ENCODE results near the gene SLC25A3.
"Not testable (repeated sequence)": the region's sequence is repeated elsewhere in the genome, so short reads cannot be mapped to it uniquely, and the experiment has no call there.

SLC25A3 gene

DNA sequence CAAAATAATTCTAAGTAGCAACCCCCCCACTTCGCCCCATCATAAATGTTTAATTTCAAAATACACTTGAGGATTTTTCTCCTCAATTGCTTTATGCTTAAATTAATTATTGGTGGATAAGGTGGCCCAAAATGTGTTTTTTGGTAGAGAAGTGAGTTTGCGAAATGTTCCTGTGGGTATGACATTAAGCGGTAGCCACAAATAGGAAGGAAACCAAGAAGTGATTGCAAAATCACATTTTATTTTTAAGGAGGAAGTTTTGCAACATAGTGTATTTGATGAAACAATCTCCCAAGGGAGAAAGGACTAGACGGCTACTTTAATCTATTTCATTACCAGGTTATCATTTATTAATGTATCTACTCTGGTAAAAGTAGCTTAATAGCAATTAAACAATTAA, 25.5 kb downstream of the SLC25A3 start:
- Mint-ChIP-seq H3K4me3 (no peak overlapping the region), H3K9me3 (no peaks in the 10 kb centered on the region), H3K27me3 (ENCODE audit: low read depth) (no peaks in the 10 kb centered on the region), H3K27ac (no peak overlapping the region), H3K36me3 (ENCODE audit: low read depth) (peaks cover 2% of the 10 kb centered on the region), H3K4me1 (ENCODE audit: low read depth) (no peaks in the 10 kb centered on the region)

DNA sequence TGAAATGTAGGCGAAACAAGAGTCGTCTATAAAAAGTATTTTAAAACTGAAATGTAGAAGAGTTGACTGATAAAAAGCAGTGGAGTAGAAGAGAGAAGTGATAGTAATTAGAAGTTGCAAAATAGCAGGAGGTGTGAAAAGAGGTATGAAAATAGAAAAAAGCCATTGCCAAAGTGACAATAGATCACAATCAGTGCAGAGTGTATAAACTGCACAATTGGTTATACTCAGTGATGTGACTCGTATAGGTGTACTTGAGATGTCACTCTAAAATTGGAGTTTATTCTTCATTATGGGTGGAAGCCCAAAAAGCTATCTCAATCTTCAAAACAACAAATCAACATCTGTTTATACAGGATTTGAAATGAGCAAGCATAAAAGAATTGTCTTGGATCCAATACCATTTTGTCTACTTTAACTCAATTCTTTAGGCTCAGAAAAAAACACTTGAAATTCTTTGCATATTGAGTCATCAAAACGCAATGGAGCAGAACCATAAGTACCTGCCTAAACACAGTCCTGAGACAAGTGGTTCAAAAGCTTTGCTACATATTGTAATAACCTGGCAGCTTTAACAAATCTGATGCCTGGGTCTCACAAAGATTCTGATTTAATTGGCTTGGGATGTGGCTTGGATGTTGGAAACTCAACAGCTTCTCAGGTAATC, 42.3 kb downstream of the SLC25A3 start:
- Mint-ChIP-seq H3K9me3 (no peaks in the 10 kb centered on the region), H3K4me3 (no peak overlapping the region), H3K4me1 (ENCODE audit: low read depth) (peaks cover 14% of the 10 kb centered on the region), H3K27ac (no peak overlapping the region), H3K36me3 (ENCODE audit: low read depth) (peaks cover 10% of the 10 kb centered on the region), H3K27me3 (ENCODE audit: low read depth) (no peaks in the 10 kb centered on the region)

DNA sequence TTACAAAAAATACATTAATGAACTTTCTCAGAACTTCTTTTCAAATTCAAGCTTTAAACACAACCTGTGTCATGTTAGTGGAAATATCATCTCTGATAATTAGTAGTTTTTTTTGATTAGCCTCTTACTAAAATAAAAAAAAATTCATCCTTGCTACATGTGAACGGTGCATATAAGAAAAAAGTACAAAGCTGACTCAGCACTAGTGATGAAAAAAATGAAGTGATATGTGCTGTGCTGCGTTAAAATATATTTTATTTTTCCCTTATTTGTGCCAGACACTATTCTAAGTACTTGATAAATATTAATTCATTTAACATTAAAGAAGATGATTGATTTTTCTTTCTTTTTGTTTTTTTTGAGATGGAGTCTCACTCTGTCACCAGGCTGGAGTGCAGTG, 43.6 kb downstream of the SLC25A3 start:
- H3K27me3 Mint-ChIP-seq (ENCODE audit: low read depth) = no peaks in the 10 kb centered on the region
- H3K27ac Mint-ChIP-seq = no peak overlapping the region
- H3K4me3 Mint-ChIP-seq = no peak overlapping the region
- no peaks in the 10 kb centered on the region for H3K9me3 Mint-ChIP-seq
- H3K4me1 Mint-ChIP-seq (ENCODE audit: low read depth) = peaks cover 16% of the 10 kb centered on the region
- H3K36me3 Mint-ChIP-seq (ENCODE audit: low read depth) = peaks cover 11% of the 10 kb centered on the region

DNA sequence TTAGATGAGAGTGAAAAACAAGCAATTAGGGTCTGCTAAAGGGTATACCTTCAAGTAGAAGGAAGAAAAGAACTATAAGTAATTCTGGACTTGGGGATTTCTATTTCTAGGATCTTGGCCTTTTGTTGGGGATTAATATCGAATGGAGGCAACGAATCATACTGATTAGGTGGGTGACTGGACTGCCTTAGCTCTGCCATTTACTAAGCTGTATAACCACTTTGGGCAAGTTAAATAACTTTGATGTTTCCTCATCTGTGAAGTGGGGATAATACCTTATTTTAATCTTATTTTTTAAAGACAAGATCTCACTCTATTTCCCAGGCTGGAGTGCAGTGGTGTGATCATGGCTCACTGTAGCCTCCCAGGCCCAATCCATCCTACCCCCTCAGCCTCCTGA, 44.5 kb downstream of the SLC25A3 start:
- peaks cover 18% of the 10 kb centered on the region for H3K4me1 Mint-ChIP-seq (ENCODE audit: low read depth)
- no peaks in the 10 kb centered on the region for H3K9me3 Mint-ChIP-seq
- no peak overlapping the region for H3K27ac Mint-ChIP-seq
- H3K4me3 Mint-ChIP-seq = no peak overlapping the region
- no peaks in the 10 kb centered on the region for H3K27me3 Mint-ChIP-seq (ENCODE audit: low read depth)
- H3K36me3 Mint-ChIP-seq (ENCODE audit: low read depth) = peaks cover 7% of the 10 kb centered on the region

DNA sequence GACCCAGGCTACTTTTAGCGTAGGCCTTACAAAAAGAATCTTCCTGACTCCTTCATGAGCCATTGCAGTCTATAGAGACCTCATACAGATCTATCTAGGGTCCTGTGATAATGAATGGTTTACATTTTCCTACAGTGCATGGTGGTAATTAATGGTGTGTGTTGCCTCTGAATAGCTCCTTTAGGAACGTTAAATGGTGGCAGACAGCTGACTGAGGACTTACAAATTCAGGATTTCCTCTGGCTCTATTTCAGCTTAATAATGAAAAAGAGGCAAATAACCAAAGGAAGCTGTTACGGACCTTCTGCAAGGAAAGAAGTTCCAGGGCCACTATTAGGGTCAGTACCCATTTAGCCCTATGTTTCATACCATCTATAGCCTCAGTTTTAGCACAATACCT, 46.0 kb downstream of the SLC25A3 start:
- Mint-ChIP-seq H3K9me3 (no peaks in the 10 kb centered on the region), H3K27ac (no peak overlapping the region), H3K36me3 (ENCODE audit: low read depth) (peaks cover 6% of the 10 kb centered on the region), H3K4me3 (no peak overlapping the region), H3K27me3 (ENCODE audit: low read depth) (no peaks in the 10 kb centered on the region), H3K4me1 (ENCODE audit: low read depth) (peaks cover 19% of the 10 kb centered on the region)

DNA sequence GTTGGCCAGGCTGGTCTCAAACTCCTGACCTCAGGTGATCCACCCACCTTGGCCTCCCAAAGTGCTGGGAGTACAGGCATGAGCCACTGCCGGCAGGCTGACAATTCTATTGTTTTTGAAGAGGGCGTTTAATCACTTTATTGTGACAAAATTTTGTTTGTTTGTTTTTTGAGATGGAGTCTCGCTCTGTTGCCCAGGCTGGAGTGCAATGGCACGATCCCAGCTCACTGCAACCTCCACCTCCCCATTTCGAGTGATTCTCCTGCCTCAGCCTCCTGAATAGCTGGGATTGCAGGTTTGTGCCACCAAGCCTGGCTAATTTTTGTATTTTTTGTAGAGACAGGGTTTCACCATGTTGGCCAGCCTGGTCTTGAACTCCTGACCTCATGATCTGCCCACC, 49.3 kb downstream of the SLC25A3 start:
- not testable (repeated sequence) for H3K27me3 Mint-ChIP-seq (ENCODE audit: low read depth); H3K27ac Mint-ChIP-seq; H3K9me3 Mint-ChIP-seq; H3K36me3 Mint-ChIP-seq (ENCODE audit: low read depth)
- peaks cover 22% of the 10 kb centered on the region for H3K4me1 Mint-ChIP-seq (ENCODE audit: low read depth)
- peak overlapping the region; percentile 96 for H3K4me3 Mint-ChIP-seq

DNA sequence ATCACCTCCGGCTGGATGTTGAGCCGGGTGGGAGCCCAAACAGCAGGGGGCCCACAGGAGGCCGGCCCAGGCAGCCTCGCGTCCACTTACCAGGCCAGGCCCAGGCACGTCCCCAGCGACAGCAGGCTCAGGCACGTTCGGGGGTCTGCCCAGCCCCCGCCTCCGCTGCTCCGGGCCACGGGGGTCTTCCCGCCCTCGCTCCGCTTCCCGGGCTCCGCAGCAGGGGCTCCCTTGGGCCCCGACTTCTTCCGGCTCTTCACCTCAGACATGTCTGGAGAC, 50.9 kb downstream of the SLC25A3 start:
- Mint-ChIP-seq H3K27ac (peak overlapping the region; percentile 95), H3K36me3 (ENCODE audit: low read depth) (peaks cover 13% of the 10 kb centered on the region), H3K27me3 (ENCODE audit: low read depth) (no peaks in the 10 kb centered on the region), H3K4me3 (peak overlapping the region; percentile 96), H3K4me1 (ENCODE audit: low read depth) (peaks cover 18% of the 10 kb centered on the region), H3K9me3 (no peaks in the 10 kb centered on the region)

DNA sequence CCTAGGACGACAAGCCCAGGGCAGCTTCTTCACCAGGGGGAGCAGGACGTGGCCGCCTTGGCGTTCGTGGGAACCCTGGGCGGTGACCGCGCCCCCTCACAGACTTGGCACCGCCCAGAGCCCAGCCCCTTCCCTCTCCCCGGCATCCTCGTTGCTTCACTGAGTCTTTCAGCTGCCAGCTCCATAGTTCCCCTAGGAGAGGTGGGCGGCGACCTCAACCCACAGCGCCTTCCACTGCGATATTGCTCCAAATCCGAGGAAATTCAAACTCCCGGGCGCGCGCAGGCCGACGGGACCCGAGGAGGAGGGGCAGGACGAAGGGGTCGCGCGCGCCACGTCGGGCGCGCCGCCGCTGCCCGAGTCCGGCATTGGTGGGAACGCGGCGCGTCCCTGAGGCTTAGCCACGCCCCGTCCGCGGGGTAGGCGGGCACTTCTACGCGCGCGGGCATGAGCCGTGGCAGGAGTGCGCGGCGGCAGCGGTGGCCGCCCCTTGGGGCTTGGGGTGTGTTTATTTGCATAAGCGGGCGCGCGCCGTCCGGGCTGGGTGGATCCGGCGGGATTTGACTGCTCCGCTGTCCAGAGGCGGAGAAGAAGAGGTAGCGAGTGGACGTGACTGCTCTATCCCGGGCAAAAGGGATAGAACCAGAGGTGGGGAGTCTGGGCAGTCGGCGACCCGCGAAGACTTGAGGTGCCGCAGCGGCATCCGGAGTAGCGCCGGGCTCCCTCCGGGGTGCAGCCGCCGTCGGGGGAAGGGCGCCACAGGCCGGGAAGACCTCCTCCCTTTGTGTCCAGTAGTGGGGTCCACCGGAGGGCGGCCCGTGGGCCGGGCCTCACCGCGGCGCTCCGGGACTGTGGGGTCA, 51.5 kb downstream of the SLC25A3 start, which contains the start of the genes APAF1 and IKBIP:
APAF1 (plus strand) TSS at position 579 of the 860 bp plus-strand sequence. CDS start 3,070 bp downstream, outside the sequence.
IKBIP (minus strand) TSS at position 77 of the 860 bp plus-strand sequence. CDS start 87 bp downstream, outside the sequence.
- Mint-ChIP-seq H3K4me3 (peak within 1 kb of the TSS; percentile 96), H3K36me3 (ENCODE audit: low read depth) (peaks cover 18% of the 10 kb centered on the region), H3K9me3 (no peaks in the 10 kb centered on the region), H3K4me1 (ENCODE audit: low read depth) (peaks cover 18% of the 10 kb centered on the region), H3K27ac (peak within 1 kb of the TSS; percentile 95), H3K27me3 (ENCODE audit: low read depth) (no peaks in the 10 kb centered on the region)

DNA sequence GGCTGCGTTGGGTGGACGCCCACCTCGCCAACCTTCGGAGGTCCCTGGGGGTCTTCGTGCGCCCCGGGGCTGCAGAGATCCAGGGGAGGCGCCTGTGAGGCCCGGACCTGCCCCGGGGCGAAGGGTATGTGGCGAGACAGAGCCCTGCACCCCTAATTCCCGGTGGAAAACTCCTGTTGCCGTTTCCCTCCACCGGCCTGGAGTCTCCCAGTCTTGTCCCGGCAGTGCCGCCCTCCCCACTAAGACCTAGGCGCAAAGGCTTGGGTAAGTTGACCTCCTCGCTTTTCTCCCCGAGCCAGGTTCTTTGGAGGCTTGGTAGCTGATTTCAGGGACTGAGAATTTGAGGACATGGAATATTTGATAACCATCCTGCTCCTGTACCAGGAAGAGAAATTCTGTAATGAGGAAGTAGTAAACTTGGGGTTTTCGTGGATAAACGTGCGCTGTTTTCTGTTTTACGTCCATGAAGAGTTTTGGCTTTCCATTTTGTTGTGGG, 52.1 kb downstream of the SLC25A3 start:
- H3K36me3 Mint-ChIP-seq (ENCODE audit: low read depth) = peaks cover 19% of the 10 kb centered on the region
- H3K4me3 Mint-ChIP-seq = peak overlapping the region; percentile 86
- H3K9me3 Mint-ChIP-seq = no peaks in the 10 kb centered on the region
- peaks cover 18% of the 10 kb centered on the region for H3K4me1 Mint-ChIP-seq (ENCODE audit: low read depth)
- peak overlapping the region; percentile 85 for H3K27ac Mint-ChIP-seq
- no peaks in the 10 kb centered on the region for H3K27me3 Mint-ChIP-seq (ENCODE audit: low read depth)

DNA sequence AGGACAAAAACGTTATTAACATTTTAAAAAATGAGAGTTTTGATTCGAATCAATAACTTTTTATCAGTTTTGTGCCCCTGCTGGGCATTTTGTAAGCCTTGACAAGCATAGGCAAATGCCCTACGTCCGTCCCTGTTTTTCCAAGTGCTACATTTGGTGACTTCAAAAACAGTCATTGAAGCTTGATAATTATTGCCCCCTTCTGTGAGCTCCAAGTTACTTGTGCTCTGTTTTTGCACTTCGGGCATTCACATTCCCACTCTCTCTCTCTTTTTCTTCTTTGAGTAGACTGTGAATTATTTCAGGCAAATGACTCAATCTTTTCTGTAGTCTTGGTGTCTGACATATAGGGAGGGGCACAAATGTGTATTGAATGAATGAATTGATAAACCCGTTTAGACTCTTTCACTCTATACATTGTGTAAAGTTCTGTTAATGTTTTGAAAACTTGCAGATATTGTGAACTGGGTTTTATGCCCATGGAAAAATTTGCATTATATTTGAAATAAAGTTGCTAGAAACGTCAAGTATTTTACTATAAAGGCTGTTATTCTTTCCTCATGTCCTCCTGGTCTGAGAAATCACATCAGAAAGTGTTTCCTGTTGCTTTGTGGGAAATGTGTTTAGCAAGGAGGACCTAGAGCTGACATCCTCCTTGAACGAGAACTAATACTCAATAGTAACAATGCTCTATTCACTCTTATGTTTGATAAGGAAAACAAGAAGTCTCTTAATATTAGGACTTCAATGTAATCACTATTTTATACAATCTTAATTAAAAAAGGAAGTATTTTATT, 53.0 kb downstream of the SLC25A3 start:
- Mint-ChIP-seq H3K9me3 (no peaks in the 10 kb centered on the region), H3K27ac (peak overlapping the region; percentile 70)

DNA sequence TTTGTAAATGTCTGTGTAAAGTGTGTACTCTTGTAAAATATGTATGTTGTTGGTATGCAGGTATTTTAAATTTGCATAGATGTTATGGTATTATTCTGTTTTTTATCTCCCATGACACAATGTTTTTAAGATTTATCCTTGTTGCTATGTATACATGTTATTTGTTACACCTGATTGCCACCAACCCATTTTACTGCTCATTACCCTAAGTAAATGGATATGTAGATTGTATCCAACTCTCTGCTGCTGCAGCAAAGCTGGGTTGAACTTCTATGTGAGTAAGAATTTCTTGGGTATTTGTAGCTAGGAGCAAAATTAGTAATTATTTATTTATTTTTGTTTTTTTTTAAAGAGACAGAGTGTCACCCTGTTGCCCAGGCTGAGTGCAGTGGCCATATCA, 57.8 kb downstream of the SLC25A3 start:
- peaks cover 19% of the 10 kb centered on the region for H3K36me3 Mint-ChIP-seq (ENCODE audit: low read depth)
- no peak overlapping the region for H3K27ac Mint-ChIP-seq
- H3K9me3 Mint-ChIP-seq = no peaks in the 10 kb centered on the region
- H3K4me1 Mint-ChIP-seq (ENCODE audit: low read depth) = peaks cover 18% of the 10 kb centered on the region
- no peaks in the 10 kb centered on the region for H3K27me3 Mint-ChIP-seq (ENCODE audit: low read depth)
- no peak overlapping the region for H3K4me3 Mint-ChIP-seq

More for the DNA sequence above, 53.0 kb downstream of the SLC25A3 start:
- Mint-ChIP-seq H3K4me1 (ENCODE audit: low read depth) (peaks cover 20% of the 10 kb centered on the region), H3K27me3 (ENCODE audit: low read depth) (no peaks in the 10 kb centered on the region), H3K36me3 (ENCODE audit: low read depth) (peaks cover 24% of the 10 kb centered on the region), H3K4me3 (peak overlapping the region; percentile 86)

DNA sequence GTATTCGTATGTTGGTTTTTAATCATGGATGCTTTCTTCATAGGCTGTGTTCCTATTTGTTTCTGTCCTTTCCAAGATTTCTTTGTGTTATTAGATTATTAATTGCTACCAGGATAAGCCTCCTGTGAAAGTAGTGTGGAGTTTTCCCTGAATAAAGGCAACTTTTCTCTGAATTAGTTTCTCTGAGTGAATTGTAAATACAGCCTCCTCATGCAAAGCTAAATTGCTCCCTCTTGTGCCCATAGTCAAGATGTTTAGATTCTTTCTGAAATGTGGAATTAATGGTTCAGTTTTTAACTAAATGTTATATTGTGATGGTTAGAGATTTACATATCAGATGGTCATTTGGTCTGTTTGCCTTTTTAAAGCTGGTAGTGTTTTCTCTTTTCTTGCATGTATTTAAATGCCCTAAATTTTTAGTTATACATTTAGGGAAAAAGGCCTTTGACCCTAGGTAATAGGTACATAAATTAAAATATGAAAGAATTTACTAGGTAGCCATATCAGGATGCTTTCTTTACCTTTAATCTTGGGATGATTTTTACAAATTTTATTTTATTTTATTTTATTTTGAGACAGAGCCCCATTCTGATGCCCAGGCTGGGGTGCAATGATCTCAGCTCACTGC, 60.5 kb downstream of the SLC25A3 start:
- no peaks in the 10 kb centered on the region for H3K9me3 Mint-ChIP-seq
- peaks cover 21% of the 10 kb centered on the region for H3K36me3 Mint-ChIP-seq (ENCODE audit: low read depth)
- H3K4me1 Mint-ChIP-seq (ENCODE audit: low read depth) = peaks cover 17% of the 10 kb centered on the region
- no peak overlapping the region for H3K4me3 Mint-ChIP-seq
- H3K27me3 Mint-ChIP-seq (ENCODE audit: low read depth) = no peaks in the 10 kb centered on the region
- no peak overlapping the region for H3K27ac Mint-ChIP-seq

Data from T-helper 1 cell treated with Interleukin-12 subunit alpha and Interleukin-12 subunit beta and Interleukin-4 antibody, amounts not matched to agents 30 μg/mL and 1 μg/mL, for 36 hours (primary cell).